Measurements from ENCODE around the gene CAPZA2.
"Not testable (repeated sequence)": the region's sequence is repeated elsewhere in the genome, so short reads cannot be mapped to it uniquely, and the experiment has no call there.

The CAPZA2 gene

DNA sequence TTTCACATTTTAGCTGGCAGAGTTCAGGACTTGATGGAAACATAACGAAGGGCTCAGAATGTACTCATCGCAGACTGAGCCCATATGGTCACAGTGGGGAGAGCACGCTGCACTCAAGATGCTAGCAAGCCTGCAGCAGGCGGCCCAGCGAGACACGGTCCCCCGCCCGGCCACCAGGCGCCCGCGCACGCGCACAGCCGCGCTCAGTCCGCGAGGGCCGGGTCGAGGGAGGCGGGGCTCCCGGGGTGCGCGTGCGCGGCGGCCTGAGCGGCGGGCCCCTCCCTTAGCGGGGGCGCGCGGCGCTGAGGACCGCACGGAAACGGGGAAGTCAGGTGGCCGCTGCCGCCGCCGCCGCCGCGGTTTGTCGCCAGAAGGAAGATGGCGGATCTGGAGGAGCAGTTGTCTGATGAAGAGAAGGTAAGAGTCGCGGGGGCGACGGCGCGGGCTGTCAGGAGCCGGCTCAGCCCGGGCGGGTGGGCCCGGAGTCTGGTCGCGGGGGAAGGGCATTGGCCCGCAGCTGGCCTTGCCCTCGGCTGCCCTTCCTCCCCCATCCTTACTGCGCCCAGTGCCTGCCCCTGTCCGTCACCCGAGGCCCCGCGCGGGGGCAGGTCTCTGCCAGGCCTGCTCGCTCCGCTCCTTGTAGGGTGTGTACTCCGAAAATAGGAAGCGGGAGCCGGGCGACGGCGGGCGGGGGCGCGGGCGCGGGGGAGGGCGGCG is at the start of gene CAPZA2:
Gene CAPZA2 (plus strand): TSS at position 354 of the 717 bp plus-strand sequence. CDS start 25 bp downstream, at position 379.
- peak; percentile 88 for DNase-seq (ENCODE audit: low spot score)
- no peak for FAIRE-seq

DNA sequence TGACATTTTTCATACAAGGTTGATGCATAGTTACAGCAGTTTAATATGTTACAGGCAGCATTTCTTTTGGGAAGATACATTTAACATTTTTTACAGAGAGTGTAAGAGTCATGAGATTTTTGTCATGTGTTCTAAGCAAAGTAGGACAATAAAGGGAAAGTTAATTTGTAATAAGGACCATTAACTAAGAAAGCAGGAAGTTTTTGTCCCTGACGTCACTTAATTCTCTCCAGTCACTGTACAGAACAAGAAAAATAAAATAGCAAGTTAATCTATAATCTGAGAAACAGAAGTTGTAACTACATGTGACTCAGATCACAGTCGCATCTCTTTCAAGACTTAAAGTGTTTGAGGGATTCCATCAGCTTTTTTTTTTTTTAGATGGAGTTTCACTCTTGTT is 49.5 kb upstream of the CAPZA2 start:
- FAIRE-seq (peak; percentile 90), DNase-seq (ENCODE audit: low spot score) (peak; percentile 76)

DNA sequence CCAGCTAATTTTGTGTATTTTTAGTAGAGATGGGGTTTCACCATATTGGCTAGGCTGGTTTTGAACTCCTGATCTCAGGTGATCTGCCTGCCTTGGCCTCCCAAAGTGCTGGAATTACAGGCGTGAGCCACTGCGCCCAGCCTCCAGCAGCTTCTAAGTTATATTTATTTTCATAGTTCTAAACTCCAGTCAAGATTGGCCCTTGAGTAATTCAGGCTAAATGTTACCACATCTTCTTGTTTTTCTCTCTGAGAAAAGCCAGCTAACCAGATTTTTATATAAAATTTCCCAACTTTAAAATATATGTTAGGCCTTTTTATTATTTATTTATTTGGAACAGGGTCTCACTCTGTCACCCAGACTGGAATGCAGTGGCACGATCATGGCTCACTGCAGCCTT is 49.0 kb upstream of the CAPZA2 start:
- FAIRE-seq; DNase-seq (ENCODE audit: low spot score): not testable (repeated sequence)

DNA sequence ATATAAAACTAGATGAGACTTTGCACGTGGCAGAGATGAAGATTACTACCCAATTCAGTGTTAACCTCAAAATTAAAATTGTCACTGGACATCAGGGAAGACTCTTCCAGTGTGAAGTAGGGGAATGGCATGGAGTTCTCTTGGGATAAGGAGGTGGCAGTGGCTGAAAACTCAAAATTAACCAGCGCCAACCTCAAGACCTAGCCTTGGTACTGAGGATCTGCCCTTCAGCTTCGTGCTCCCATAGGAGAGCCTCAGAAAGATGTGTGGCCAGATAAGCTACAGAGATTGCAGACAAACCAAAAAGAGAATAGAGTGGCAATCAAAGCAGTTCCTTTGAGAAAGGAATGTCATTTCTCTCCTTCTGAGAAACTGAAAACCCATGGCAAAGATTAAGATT is 47.3 kb upstream of the CAPZA2 start:
- no peak for DNase-seq (ENCODE audit: low spot score)
- FAIRE-seq, result no peak

DNA sequence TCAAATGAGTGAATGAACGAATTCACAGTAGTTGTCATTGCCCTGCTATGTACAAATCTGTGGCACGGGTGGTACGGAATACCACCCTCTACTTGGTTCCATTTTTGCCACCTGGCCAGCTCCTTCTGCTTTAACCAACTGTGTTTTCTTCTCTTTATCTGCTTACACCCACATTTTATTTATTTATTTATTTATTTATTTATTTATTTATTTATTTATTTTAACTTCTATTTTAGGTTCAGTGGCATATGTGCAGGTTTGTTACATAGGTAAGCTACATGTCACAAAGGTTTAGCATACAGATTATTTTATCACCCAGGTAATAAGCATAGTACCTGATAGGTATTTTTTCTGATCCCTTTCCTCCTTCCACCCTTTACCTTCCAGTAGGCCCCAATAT is 42.2 kb upstream of the CAPZA2 start:
- no peak for DNase-seq (ENCODE audit: low spot score)
- no peak for FAIRE-seq

DNA sequence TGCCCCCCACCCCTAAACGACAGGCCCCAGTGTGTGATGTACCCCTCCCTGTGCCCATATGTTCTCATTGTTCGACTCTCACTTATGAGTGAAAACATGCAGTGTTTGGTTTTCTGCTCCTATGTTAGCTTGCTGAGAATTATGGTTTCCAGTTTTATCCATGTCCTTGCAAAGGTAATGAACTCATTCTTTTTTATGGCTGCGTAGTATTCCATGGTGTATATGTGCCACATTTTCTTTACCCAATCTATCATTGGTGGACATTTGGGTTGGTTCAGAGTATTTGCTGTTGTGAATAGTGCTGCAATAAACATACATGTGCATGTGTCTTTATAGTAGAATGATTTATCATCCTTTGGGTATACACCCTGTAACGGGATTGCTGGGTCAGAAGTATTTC is 40.7 kb upstream of the CAPZA2 start:
- not testable (repeated sequence) for DNase-seq (ENCODE audit: low spot score); FAIRE-seq

DNA sequence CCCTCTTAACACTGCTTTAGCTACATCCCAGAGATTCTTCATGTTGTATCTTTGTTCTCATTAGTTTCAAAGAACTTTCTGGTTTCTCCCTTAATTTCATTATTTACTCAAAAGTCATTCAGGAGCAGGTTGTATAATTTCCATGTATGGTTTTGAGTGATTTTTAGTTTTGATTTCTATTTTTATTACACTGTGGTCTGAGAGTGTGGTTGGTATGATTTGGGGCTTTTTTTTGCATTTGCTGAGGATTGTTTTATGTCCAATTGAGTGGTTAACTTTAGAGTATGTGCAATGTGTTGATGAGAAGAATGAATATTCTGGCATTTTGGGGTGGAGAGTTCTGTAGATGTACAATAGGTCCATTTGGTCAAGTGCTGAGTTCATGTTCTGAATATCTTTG is 37.9 kb upstream of the CAPZA2 start:
- no peak for DNase-seq (ENCODE audit: low spot score)
- FAIRE-seq, result no peak

DNA sequence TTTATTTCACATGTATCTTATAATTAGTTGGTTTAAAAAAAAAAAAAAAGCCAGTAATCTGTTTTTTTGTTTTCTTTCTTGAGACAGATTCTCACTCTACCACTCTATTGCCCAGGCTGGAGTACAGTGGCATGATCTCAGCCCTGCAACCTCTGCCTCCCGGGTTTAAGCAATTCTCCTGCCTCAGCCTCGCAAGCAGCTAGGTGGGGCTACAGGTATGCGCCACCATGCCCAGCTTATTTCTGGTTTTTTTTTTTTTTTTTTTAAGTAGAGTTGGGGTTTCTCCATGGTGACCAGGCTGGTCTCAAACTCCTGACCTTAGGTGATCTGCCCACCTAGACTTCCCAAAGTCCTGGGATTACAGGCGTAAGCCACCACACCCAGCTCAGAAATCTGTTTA is 34.1 kb upstream of the CAPZA2 start:
- FAIRE-seq (no peak), DNase-seq (ENCODE audit: low spot score) (no peak)

DNA sequence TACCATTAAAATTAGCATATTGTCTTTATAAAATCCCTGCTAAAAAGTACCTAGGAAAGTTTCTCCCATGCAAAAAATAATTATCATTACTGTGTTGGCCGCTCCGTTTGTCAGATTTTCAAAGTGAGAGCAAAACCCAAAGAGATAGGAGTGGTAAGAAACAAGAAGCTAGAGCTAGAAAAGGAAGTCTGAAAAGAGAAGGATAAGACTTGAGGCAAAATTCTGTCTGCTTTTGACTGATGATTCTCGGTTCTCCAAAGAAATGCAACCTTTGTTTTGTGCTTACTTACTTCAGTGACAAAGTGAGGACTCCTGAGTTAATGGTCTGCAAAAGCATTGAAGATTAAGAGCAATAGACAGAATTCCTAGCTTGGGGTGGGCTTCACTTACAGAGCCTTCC is 33.3 kb upstream of the CAPZA2 start:
- FAIRE-seq (no peak), DNase-seq (ENCODE audit: low spot score) (no peak)

DNA sequence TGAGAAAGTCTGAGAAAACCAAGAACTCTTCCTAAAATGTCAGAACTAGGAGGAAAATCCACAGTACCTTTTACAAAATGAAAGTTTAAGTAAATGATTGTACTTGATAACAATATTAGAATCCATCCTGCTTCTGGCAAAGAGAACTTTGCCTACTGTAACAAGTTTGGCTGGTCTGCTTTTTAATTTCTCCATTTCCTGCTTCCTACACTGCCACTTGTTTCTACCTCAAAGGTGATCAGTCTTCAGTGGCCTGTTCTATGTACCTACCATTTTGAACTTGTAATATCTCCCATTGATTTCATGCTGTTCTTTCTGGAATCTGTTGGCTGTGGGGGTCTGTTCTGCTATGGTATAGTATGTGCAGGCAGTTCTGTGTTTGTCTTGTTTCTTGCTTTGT is 32.9 kb upstream of the CAPZA2 start:
- FAIRE-seq, result no peak
- no peak for DNase-seq (ENCODE audit: low spot score)

DNA sequence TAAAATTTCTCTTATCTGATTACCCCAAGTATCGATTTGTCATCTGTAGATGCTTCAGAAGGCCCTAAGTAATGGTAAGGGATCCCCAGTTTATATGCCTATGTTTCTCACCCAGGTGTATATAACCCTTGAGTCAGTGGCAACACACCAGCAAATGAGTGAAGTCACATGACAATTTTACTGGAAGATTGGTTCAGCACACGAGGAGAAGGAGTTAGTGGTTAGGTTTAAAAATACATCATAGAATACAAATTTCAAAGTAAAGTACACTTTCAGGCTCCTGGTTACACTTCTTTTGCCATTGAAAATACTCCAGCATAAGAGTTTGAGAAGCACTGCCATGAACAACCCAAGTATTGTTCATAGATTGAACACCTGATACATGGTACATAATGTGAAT is 29.7 kb upstream of the CAPZA2 start:
- no peak for FAIRE-seq

DNA sequence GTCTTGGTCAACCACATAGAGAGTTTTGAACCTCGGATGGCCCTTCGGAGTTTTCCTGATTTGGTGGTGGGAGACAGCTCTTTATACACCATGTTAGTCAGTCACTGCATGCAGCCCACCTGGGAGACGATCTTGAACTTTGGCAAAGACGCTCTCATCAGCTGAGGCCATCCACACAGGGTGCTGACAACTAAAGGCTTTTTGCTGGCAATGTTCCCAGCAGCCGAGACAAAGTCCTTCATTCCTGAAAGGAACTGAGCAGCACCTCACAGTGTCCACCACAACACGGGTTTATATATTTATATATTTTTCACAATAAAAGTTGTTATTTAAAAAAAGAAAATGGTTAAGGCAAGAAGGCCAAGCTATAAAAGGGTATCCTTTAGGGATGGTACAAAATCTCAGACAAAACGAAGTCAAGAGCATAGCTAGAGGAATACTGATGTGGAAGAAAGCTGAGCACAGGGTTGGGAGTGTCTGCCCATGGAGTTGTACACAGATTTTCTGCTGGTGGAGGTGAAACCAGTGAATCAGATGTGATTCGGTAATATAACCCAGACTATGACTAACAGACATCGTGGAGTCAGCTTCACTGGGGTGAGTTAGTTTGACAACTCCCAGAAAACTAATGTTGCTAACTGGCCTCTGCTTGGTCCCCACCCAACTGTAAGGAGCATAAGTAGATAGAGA is 27.4 kb upstream of the CAPZA2 start:
- FAIRE-seq, result peak; percentile 11
- DNase-seq (ENCODE audit: low spot score), result peak; percentile 56

More for the DNA sequence above, 29.7 kb upstream of the CAPZA2 start:
- DNase-seq (ENCODE audit: low spot score), result no peak

DNA sequence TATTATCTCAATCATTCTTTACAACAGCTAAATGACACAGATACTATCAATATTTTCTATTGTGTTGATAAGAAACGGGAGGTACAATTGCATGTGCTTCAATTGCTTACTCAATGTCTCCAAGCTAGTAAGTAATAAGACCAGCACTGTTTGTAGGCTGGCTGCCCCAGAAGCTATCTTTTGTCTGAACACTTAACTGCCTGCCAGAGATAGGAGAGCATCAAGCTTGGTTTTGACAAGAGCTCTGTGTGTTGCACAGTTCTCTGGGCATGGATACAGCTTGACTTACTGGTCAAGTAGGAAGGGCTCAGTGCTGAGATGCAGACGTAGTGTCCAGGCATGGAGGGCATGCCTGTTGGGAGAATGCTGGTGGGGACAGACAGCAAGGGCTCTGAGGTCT is 26.3 kb upstream of the CAPZA2 start:
- FAIRE-seq, result no peak

DNA sequence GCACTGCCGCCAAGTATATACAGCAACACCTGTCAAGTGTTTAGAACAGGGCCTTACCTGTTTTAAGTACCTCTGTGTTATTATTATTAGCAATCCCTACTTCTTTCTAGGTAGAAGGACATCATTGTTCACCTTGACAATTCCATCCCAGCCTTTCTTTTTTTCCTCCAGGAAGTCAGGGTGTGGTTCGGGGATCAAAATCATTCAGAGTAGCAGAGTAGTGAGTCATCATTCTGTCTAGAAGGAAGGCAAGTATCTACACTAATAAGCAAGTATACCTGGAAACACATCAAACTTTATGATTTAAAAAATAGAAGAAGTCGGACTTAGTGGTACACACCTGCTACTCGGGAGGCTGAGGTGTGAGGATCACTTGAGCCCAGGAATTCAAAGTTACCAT is 25.5 kb upstream of the CAPZA2 start:
- peak; percentile 42 for FAIRE-seq
- DNase-seq (ENCODE audit: low spot score), result peak; percentile 34

More for the DNA sequence above, 26.3 kb upstream of the CAPZA2 start:
- DNase-seq (ENCODE audit: low spot score), result no peak

DNA sequence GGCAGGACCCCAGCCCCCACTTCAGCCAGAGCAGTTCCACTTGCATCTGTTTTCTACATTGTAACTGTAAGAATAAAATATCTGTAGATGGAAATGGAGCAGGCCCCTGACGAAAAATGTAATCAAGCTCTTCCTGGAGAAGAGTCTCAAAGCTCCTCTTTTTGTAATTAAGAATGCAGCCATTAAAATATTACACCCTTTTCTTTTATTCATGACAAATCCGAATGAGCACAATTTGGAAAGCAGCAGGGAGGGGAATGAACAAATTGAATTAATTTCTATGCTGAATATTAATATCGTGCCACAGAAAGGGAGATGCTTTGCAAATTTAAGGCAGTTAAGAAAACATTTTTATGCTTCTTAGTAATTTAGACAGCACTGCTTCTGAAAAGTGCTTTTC is 24.8 kb upstream of the CAPZA2 start:
- FAIRE-seq (no peak), DNase-seq (ENCODE audit: low spot score) (no peak)

DNA sequence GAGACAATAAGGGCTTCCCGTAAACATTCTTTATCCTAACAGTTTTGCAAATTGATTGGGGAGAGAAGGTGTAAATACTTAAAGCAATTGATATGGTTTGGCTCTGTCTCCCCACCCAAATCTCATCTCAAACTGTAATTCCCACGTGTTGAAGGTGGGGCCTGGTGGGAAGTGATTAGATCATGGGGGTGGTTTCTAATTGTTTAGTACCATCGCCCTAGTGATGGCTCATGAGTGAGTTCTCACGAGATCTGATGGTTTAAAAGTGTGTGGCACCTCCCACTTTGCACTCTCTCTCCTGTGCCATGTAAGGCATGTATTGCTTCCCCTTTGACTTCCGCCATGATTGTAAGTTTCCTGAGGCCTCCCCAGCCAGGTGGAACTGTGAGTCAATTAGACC is 22.1 kb upstream of the CAPZA2 start:
- DNase-seq (ENCODE audit: low spot score) (no peak), FAIRE-seq (no peak)

DNA sequence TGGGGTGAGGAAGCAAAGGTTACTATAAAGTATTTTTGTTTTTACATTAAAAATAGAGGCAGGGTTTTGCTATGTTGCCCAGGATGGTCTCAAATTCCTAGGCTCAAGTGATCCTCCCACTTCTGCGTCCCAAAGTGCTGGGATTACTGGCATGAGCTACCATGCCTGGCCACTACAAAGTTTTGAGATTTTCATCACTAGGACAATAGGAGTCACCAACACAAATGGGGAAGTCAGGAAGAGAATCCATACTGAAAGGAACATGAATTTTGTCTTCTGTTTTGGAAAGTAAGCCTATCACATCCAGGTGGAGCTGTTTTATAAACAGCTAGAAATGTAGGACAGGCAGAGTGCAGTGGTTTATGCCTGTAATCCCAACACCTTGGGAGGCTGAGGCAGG is 20.0 kb upstream of the CAPZA2 start:
- FAIRE-seq, result no peak
- no peak for DNase-seq (ENCODE audit: low spot score)

DNA sequence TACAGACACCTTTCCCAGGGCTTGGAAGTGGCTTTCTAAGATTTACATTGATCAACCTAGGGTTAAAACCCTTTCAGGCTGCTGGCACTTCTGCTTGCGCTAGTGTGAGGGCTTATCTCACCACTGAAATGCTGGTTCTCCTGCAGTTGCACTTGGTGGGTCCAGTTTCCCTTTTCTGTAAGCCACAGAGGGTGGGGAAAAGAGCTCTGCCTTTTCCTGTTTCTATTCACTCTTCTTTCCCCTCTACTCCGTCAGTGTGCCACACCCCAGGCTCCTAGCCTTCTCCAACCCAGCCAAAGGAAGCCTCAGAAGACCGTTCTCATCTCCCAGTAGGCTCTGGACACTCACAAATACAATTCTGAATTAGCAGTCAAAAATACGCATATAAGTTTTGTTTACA is 19.0 kb upstream of the CAPZA2 start:
- no peak for FAIRE-seq
- DNase-seq (ENCODE audit: low spot score), result no peak

DNA sequence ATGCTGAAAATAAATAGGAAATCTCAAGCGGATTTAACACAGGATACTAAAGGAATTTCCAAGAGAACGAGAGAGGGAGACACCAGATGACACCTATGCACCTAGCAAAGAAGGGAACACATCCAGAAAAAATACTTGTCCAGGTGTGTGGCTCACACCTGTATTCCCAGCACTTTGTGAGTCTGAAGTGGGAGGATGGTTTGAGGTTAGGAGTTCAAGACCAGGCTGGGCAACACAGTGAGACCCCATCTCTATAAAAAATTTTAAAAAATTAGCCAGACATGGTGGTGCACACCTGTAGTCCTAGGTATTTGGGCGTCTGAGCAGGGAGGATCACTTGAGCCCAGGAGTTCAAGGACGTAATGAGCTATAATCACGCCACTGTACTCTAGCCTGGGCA is 11.2 kb upstream of the CAPZA2 start:
- no peak for FAIRE-seq

DNA sequence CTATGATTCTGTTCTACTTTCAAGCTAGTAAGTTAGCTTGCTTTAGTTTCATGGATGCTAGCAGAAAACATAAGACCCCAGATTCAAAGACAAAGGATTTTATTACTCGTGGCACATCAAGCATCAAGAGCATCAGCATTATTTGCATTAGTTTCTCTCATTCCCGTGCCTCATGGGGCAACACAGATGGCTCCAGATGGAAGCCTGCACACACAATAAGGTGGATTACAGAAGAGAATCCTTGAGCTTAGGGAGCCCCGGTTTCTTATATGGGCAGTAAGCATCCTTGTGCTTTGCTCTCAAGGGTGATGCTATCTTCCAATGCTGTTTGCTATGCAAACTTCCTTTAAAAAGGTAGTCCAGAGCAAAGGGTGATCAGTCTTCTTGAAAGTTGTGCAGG is 10.7 kb upstream of the CAPZA2 start:
- FAIRE-seq, result no peak

More for the DNA sequence above, 11.2 kb upstream of the CAPZA2 start:
- DNase-seq (ENCODE audit: low spot score), result no peak

DNA sequence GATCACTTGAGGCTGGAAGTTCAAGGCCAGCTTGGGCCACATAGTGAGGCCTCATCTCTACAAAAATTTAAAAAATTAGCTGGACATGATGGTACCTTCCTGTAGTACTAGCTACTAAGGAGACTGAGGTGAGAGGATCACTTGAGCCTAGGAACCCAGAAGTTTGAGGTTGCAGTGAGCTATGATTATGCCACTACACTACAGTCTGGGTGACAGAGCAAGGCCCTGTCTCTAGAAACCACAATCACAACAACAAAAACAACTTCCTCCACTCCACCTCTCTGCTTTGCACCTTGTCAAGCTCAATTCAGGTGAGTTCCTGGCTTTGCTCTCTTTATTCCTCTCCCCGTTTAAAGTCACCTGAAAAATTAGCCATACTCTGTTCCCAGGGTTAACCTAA is 8.3 kb upstream of the CAPZA2 start:
- no peak for DNase-seq (ENCODE audit: low spot score)
- FAIRE-seq, result no peak

More for the DNA sequence above, 10.7 kb upstream of the CAPZA2 start:
- no peak for DNase-seq (ENCODE audit: low spot score)

DNA sequence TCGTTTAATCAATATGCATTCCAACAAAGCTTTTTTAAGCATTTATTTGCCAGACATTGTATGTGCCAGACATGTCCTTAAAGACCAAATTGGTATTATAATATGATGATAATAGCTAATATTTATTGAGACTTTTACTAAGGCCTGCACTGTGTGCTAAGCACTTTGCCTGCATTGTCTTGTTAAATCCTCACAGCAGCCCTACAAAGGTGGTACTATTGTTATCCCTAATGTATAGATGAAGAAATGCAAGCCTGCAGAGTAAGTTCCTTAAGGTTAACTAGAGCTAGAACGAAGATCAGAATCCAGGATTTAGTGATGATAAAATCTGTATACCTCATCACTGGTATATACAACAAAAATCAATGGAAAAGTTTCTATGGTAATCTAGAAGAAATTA is 5.3 kb upstream of the CAPZA2 start:
- FAIRE-seq (no peak), DNase-seq (ENCODE audit: low spot score) (no peak)

DNA sequence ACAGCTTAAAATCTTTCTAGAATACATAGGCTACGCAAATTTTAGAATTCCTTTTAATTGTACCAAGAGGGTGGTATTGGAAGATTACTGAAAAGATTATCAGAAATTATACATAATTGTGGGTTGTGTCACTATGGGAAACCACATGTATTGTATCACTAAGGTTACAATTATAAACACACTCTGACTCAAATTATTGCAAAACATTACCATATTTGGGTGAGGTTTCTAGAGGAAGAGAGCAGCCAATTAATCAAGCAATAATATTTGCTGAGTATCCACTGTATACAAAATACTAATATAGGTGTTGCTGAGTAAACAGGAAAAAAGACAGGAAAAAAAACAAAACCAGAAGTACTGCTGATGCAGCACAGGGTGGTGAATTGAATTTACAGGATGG is 3.1 kb upstream of the CAPZA2 start:
- FAIRE-seq (no peak), DNase-seq (ENCODE audit: low spot score) (peak; percentile 19)

Measured in RCC 7860 (cell line).